HepG2 (cell line): ENCODE measurements around the gene GJE1. TPM values are rescaled to one million over a fixed set of nuclear protein-coding genes. Genes with fewer than 3 reads are reported as not detected.

Source experiments
- ATAC-seq: fragments of 200-7000 bp; cut with Tn5 transposase; 3 replicates; pipeline ENCODE4 v1.9.1; 2020; ENCODE audit warnings: mild to moderate bottlenecking, moderate library complexity
- BruUV-seq: library from RNA; stranded (reverse); fragments of 400-500 nt; replicated peaks from 2 replicates; lab custom pipeline; 2021; lab: Mats Ljungman, UMichigan
- CTCF ChIA-PET: fragments of 300-600 bp; formaldehyde crosslinking; extraction: SDS; loops from one replicate; lab custom pipeline; 2021; ENCODE audit warnings: low total read pairs, inconsistent platforms, low intra/inter-chr PET ratio; lab: Yijun Ruan, JAX
- POLR2A ChIA-PET: fragments of 350-600 bp; sonication (Branson Sonifier 250); formaldehyde crosslinking; loops from one replicate; lab custom pipeline; 2020; ENCODE audit warnings: antibody characterized with exemption, inconsistent platforms; lab: Yijun Ruan, JAX
- DNase-seq: peaks from one replicate; pipeline ENCODE4 v3.0.0-alpha.2; 2015; ENCODE audit warnings: low spot score
- FAIRE-seq: peaks from 3 replicates; lab custom pipeline; 2011; peaks lifted over from hg19 to GRCh38; lab: Jason Lieb, UNC
- H2AFZ ChIP-seq: one replicate; pipeline ENCODE4 v1.6.1; 2011; ENCODE audit warnings: low read length, inconsistent platforms
- H3K27ac ChIP-seq: fragments of 300-600 bp; 3 replicates; pipeline ENCODE4 v1.8.0; 2011; ENCODE audit warnings: mixed run types, mild to moderate bottlenecking, mixed read lengths, low read length, inconsistent platforms; ENCODE audit not compliant: insufficient read depth; ENCODE audit errors: extremely low read length
- H3K27me3 ChIP-seq, 2 experiments: fragments of 200-600 bp in 1 of 2; 2 replicates in 1 of 2; 3 replicates in 1 of 2; pipeline versions ENCODE4 v1.6.0 to v1.8.0; 2011; ENCODE audit warnings: low read length in 2 of 2, mild to moderate bottlenecking in 2 of 2, moderate library complexity in 2 of 2, inconsistent platforms in 1 of 2; ENCODE audit not compliant: insufficient read depth in 2 of 2, control insufficient read depth in 1 of 2
- H3K36me3 ChIP-seq, 2 experiments: fragments of 200-600 bp in 1 of 2; replicated peaks in 1 of 2; 2 replicates in 1 of 2; 3 replicates in 1 of 2; pipeline versions ENCODE4 v1.5.1 to v1.8.0; 2011; ENCODE audit warnings: low read length in 2 of 2, inconsistent platforms in 1 of 2; ENCODE audit not compliant: insufficient read depth in 2 of 2, control insufficient read depth in 1 of 2
- H3K4me1 ChIP-seq: 2 replicates; pipeline ENCODE4 v1.5.1; 2012; ENCODE audit warnings: low read length, inconsistent platforms; ENCODE audit not compliant: insufficient read depth
- H3K4me2 ChIP-seq: 2 replicates; pipeline ENCODE4 v1.6.0; 2011; ENCODE audit warnings: low read depth, low read length, inconsistent platforms
- H3K4me3 ChIP-seq, 3 experiments: fragments of 200-600 bp in 1 of 3; sonication (generic), shearing (Covaris generic) in 1 of 3; replicated peaks in 1 of 3; 2 replicates each; pipeline ENCODE4 v1.5.1; 2011 to 2016; ENCODE audit warnings: low read length in 3 of 3, inconsistent platforms in 2 of 3, low read depth in 2 of 3, mild to moderate bottlenecking in 2 of 3, control low read depth in 1 of 3, mixed read lengths in 1 of 3; ENCODE audit not compliant: insufficient read depth in 1 of 3
- H3K79me2 ChIP-seq: one replicate; pipeline ENCODE4 v1.6.1; 2011; ENCODE audit warnings: low read length, inconsistent platforms; ENCODE audit not compliant: insufficient read depth
- H3K9ac ChIP-seq: 2 replicates; pipeline ENCODE4 v1.6.0; 2011; ENCODE audit warnings: mild to moderate bottlenecking, low read depth, low read length, inconsistent platforms; ENCODE audit not compliant: insufficient read depth
- H3K9me3 ChIP-seq: 2 replicates; pipeline ENCODE4 v1.5.1; 2012; ENCODE audit warnings: mild to moderate bottlenecking, low read length
- H4K20me1 ChIP-seq: 2 replicates; pipeline ENCODE4 v1.6.0; 2011; ENCODE audit warnings: inconsistent platforms, mild to moderate bottlenecking, low read length, moderate library complexity; ENCODE audit not compliant: insufficient read depth
- ATF1 ChIP-seq: IDR thresholded peaks from 2 replicates; pipeline ENCODE4 v1.6.1; 2016; ENCODE audit warnings: mild to moderate bottlenecking, control low read depth
- EEA1 ChIP-seq: sonication (generic); formaldehyde crosslinking; IDR thresholded peaks from 2 replicates; pipeline ENCODE4 v1.5.1; 2020; ENCODE audit warnings: mild to moderate bottlenecking, missing genetic modification reagents, borderline replicate concordance
- JUNB ChIP-seq: sonication (generic); formaldehyde crosslinking; IDR thresholded peaks from 2 replicates; pipeline ENCODE4 v1.8.0; 2022; ENCODE audit warnings: missing genetic modification reagents, mild to moderate bottlenecking, borderline replicate concordance
- KLF6 ChIP-seq: IDR thresholded peaks from 2 replicates; pipeline ENCODE4 v1.8.0; 2016; ENCODE audit warnings: missing biosample characterization, missing genetic modification reagents
- MZF1 ChIP-seq: sonication (generic); formaldehyde crosslinking; IDR thresholded peaks from 2 replicates; pipeline ENCODE4 v1.8.1; 2023; ENCODE audit warnings: mild to moderate bottlenecking, missing genetic modification reagents, borderline replicate concordance
- NFATC3 ChIP-seq: sonication (generic); formaldehyde crosslinking; IDR thresholded peaks from 2 replicates; pipeline ENCODE4 v1.5.1; 2020; ENCODE audit warnings: mild to moderate bottlenecking, missing genetic modification reagents
- NFE2 ChIP-seq: sonication (generic); formaldehyde crosslinking; IDR thresholded peaks from 2 replicates; pipeline ENCODE4 v1.4.0; 2020; ENCODE audit warnings: missing genetic modification reagents
- RERE ChIP-seq: IDR thresholded peaks from 2 replicates; pipeline ENCODE4 v1.6.1; 2016; ENCODE audit warnings: low read depth, missing genetic modification reagents, missing compliant biosample characterization
- RXRA ChIP-seq: sonication (generic); formaldehyde crosslinking; IDR thresholded peaks from 2 replicates; pipeline ENCODE4 v1.5.1; 2020; ENCODE audit warnings: missing genetic modification reagents
- SIX1 ChIP-seq: sonication (generic); formaldehyde crosslinking; IDR thresholded peaks from 2 replicates; pipeline ENCODE4 v1.4.0; 2020; ENCODE audit warnings: missing genetic modification reagents, borderline replicate concordance
- TEAD2 ChIP-seq: sonication (generic); formaldehyde crosslinking; IDR thresholded peaks from 2 replicates; pipeline ENCODE4 v1.9.0; 2021; ENCODE audit warnings: missing genetic modification reagents
- TRIM24 ChIP-seq: sonication (generic); formaldehyde crosslinking; IDR thresholded peaks from 2 replicates; pipeline ENCODE4 v1.8.0; 2022; ENCODE audit warnings: mild to moderate bottlenecking, missing genetic modification reagents
- ZFY ChIP-seq: sonication (generic); formaldehyde crosslinking; IDR thresholded peaks from 2 replicates; pipeline ENCODE4 v1.4.0; 2020; ENCODE audit warnings: missing genetic modification reagents
- ZMYM3 ChIP-seq: sonication (generic); formaldehyde crosslinking; IDR thresholded peaks from 2 replicates; pipeline ENCODE4 v1.5.1; 2020; ENCODE audit warnings: mild to moderate bottlenecking, missing genetic modification reagents
- ZNF331 ChIP-seq: sonication (generic); formaldehyde crosslinking; IDR thresholded peaks from 2 replicates; pipeline ENCODE4 v1.4.0; 2020; ENCODE audit warnings: missing genetic modification reagents
- ZNF576 ChIP-seq: sonication (generic); formaldehyde crosslinking; IDR thresholded peaks from 2 replicates; pipeline ENCODE4 v1.4.0; 2020; ENCODE audit warnings: mild to moderate bottlenecking, missing genetic modification reagents
- ZNF724P ChIP-seq: sonication (generic); formaldehyde crosslinking; IDR thresholded peaks from 2 replicates; pipeline ENCODE4 v1.8.0; 2022; ENCODE audit warnings: missing genetic modification reagents, borderline replicate concordance
- ZNF746 ChIP-seq: sonication (generic); formaldehyde crosslinking; IDR thresholded peaks from 2 replicates; pipeline ENCODE4 v1.8.0; 2022; ENCODE audit warnings: mild to moderate bottlenecking, missing genetic modification reagents
- WGBS: methylation state at CpG from one replicate; pipeline ENCODE4 v1.1.6; 2017; ENCODE audit warnings: low lambda C conversion rate; 5-methylcytosine and 5-hydroxymethylcytosine counted together
- in situ Hi-C: cut with HindIII; loops from 2 replicates; pipeline ENCODE4 v1.10.0; 2017; ENCODE audit warnings: low pct_unique_long_range_greater_than_20kb; ENCODE audit not compliant: extremely low pct_ligation_motif_present
- intact Hi-C: fragments of 100-400 bp; cut with micrococcal nuclease; formaldehyde crosslinking; loops from one replicate; pipeline ENCODE4 v1.10.0; 2022; ENCODE audit not compliant: unreplicated experiment
- polyA plus RNA-seq, 8 experiments: library from polyadenylated mRNA; depleted of rRNA in 3 of 8; stranded (reverse) in 7 of 8; unstranded in 1 of 8; fragments of >200 nt; fragmentation: Illumina TruSeq in 4 of 8; extraction: Trizol in 4 of 8; gene quantifications; 2 replicates each; pipeline versions ENCODE4 v1.2.1 to v1.2.3, GENCODE V29; 2011 to 2016; ENCODE audit warnings: low read depth in 4 of 8, missing spikeins in 1 of 8, mixed read lengths in 1 of 8; ENCODE audit not compliant: insufficient read depth in 1 of 8
- total RNA-seq, 5 experiments: library from RNA; depleted of rRNA; stranded (reverse); fragments of >200 nt; fragmentation: Illumina TruSeq; extraction: Trizol; gene quantifications; 2 replicates each; pipeline ENCODE4 v1.2.3, GENCODE V29; 2016; ENCODE audit warnings: low read depth in 1 of 5

GJE1 gene
- total and polyA plus RNA-seq, 2 of the 13 experiments (the other 11 are each of a cell fraction or from before 2014, with no cell fraction given): not detected

- TF ChIP-seq RERE (CRISPR knock-in tag) (no peak), ZNF724P (CRISPR knock-in tag) (no peak), JUNB (CRISPR knock-in tag) (no peak), EEA1 (CRISPR knock-in tag) (no peak)
These were observed at the start of gene GJE1 (continued) for GRCh38 chr6:142132625-142133024.

- Histone ChIP-seq H2AFZ (no peak overlapping the region), H3K4me3 (no peak overlapping the region), H3K27me3 (peaks cover 0 to 7% of the 10 kb centered on the region in 2 experiments; a peak in 1 of 5 replicates), H3K36me3 (no peaks in the 10 kb centered on the region), H3K4me1 (no peaks in the 10 kb centered on the region), H3K9ac (no peak overlapping the region), H3K4me2 (no peak overlapping the region), H3K79me2 (no peaks in the 10 kb centered on the region), H4K20me1 (no peaks in the 10 kb centered on the region), H3K9me3 (no peaks in the 10 kb centered on the region), H3K27ac (no peak overlapping the region)
- POLR2A ChIA-PET: no interaction called here
- ATAC-seq (no peak), FAIRE-seq (no peak), DNase-seq (no peak)
- in situ Hi-C loops (no loop called here), intact Hi-C loops (no loop called here)
- BruUV-seq: no TSS peak
- WGBS: 52% methylated on average over 47 of the region's 49 CpGs
- CTCF ChIA-PET: no interaction called here
- no peak for TF ChIP-seq KLF6
- no peak for TF ChIP-seq NFATC3 (CRISPR knock-in tag)
- TF ChIP-seq NFE2 (CRISPR knock-in tag): no peak
- TF ChIP-seq ZNF746 (CRISPR knock-in tag): no peak
- no peak for TF ChIP-seq ATF1
- TF ChIP-seq ZNF576 (CRISPR knock-in tag): no peak
- TF ChIP-seq TRIM24 (CRISPR knock-in tag): no peak
- TF ChIP-seq ZMYM3 (CRISPR knock-in tag): no peak
- no peak for TF ChIP-seq MZF1 (CRISPR knock-in tag)
- TF ChIP-seq TEAD2: no peak
- TF ChIP-seq ZFY (CRISPR knock-in tag): no peak
- no peak for TF ChIP-seq ZNF331
- TF ChIP-seq SIX1 (CRISPR knock-in tag): no peak
- TF ChIP-seq RXRA: no peak
These were observed 44.5 kb upstream of the GJE1 start for GRCh38 chr6:142087950-142088857.
